ENCODE data around the gene TBL1XR1.
A peak's percentile ranks its signal among the peaks of the same experiment; 100 is the strongest.

TBL1XR1 gene

GRCh38 chr3:177180506-177180905 is 16.8 kb downstream of the TBL1XR1 start:
- Histone ChIP-seq H4K20me1 (ENCODE audit: low read depth, low read length) (peaks cover 19% of the 10 kb centered on the region; the same call in 1 of the 2 replicates), H3K36me3 (ENCODE audit: low read length) (no peaks in the 10 kb centered on the region)
- no peak for TF ChIP-seq CTCF (IDR thresholded peaks at IDR 0.05; ENCODE audit: insufficient read depth, low read length, poor library complexity, severe bottlenecking)
- no peak for TF ChIP-seq EZH2phosphoT487 (conservative IDR thresholded peaks at IDR 0.05; ENCODE audit: low read length)

DNA sequence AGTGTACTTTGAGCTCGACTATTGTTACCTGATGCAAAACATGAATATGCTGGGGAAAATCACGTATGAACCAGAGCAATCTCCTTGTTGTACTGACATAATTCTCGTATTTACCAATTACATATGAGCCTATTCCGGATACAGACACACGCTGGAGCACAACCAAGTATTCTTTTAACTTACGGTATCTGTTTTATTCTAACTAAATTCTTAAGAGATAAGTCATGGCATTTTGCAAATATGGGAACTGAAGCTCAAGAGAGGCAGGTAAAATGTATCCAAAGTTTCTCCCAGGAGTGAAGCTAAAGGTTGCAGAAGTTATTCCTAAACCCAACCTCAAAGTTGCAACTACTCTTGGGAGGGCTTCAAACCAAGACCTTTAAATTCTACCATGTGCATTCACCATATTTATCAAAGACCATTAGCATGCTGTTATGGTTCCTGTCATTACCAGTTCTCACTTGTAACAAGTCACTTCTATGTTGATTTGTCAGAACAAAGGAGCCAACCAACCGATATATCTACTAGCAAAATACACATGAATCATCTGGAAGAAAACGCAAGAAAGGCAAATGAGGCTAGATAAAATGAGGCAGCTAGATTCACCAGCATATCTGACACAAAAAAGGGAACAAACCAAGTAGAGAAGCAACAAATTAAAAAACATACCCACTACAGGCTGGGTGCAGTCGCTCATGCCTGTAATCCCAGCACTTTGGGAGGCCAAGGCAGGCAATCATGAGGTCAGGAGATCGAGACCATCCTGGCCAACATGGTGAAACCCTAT is 17.8 kb downstream of the TBL1XR1 start:
- H3K9ac ChIP-seq (ENCODE audit: low read length) = no peak overlapping the region
- H3K9me2 ChIP-seq (replicated peaks; ENCODE audit: insufficient read depth, low read length) = no peaks in the 10 kb centered on the region
- no peak overlapping the region for H2AFZ ChIP-seq (ENCODE audit: low read depth, low read length, severe bottlenecking)
- H3K36me3 ChIP-seq (ENCODE audit: low read length) = 0 out of 2 replicates have a peak, but pooled peaks cover 3% of the 10 kb centered on the region
- H3K9me3 ChIP-seq (ENCODE audit: insufficient read depth, low read length) = no peaks in the 10 kb centered on the region
- no peak overlapping the region for H3K4me3 ChIP-seq (ENCODE audit: insufficient read depth, low read length, poor library complexity, severe bottlenecking)
- H3K27ac ChIP-seq (ENCODE audit: low read depth, low read length) = peak overlapping the region; percentile 68
- TF ChIP-seq EZH2phosphoT487 (conservative IDR thresholded peaks at IDR 0.05; ENCODE audit: low read length) (no peak), CTCF (IDR thresholded peaks at IDR 0.05; ENCODE audit: insufficient read depth, low read length, poor library complexity, severe bottlenecking) (no peak)
- H3K4me2 ChIP-seq (ENCODE audit: low read depth, low read length, poor library complexity, severe bottlenecking) = peak overlapping the region; percentile 52
- H3K79me2 ChIP-seq (ENCODE audit: insufficient read depth, low read length) = peaks cover 100% of the 10 kb centered on the region
- peaks cover 28% of the 10 kb centered on the region for H4K20me1 ChIP-seq (ENCODE audit: low read depth, low read length)
- H3F3A ChIP-seq (ENCODE audit: insufficient read depth) = peaks cover 64% of the 10 kb centered on the region
- H3K27me3 ChIP-seq (ENCODE audit: low read length) = no peaks in the 10 kb centered on the region

More at GRCh38 chr3:177180506-177180905, 16.8 kb downstream of the TBL1XR1 start:
- peak overlapping the region; percentile 68 for H3K27ac ChIP-seq (ENCODE audit: low read depth, low read length)
- no peaks in the 10 kb centered on the region for H3K27me3 ChIP-seq (ENCODE audit: low read length)
- H2AFZ ChIP-seq (ENCODE audit: low read depth, low read length, severe bottlenecking) = no peak overlapping the region
- H3F3A ChIP-seq (ENCODE audit: insufficient read depth) = peaks cover 55% of the 10 kb centered on the region
- H3K4me3 ChIP-seq (ENCODE audit: insufficient read depth, low read length, poor library complexity, severe bottlenecking) = no peak overlapping the region
- no peak overlapping the region for H3K9ac ChIP-seq (ENCODE audit: low read length)
- peaks cover 100% of the 10 kb centered on the region for H3K79me2 ChIP-seq (ENCODE audit: insufficient read depth, low read length)
- peak overlapping the region; percentile 52 for H3K4me2 ChIP-seq (ENCODE audit: low read depth, low read length, poor library complexity, severe bottlenecking)
- H3K9me2 ChIP-seq (replicated peaks; ENCODE audit: insufficient read depth, low read length) = no peaks in the 10 kb centered on the region
- H3K9me3 ChIP-seq (ENCODE audit: insufficient read depth, low read length) = no peaks in the 10 kb centered on the region

GRCh38 chr3:177177749-177178221 is 19.5 kb downstream of the TBL1XR1 start:
- H3K9me3 ChIP-seq (ENCODE audit: insufficient read depth, low read length) = no peaks in the 10 kb centered on the region
- no peak overlapping the region for H3K27ac ChIP-seq (ENCODE audit: low read depth, low read length)
- no peak overlapping the region for H3K9ac ChIP-seq (ENCODE audit: low read length)
- H3F3A ChIP-seq (ENCODE audit: insufficient read depth) = peaks cover 53% of the 10 kb centered on the region; the same call in 1 of the 2 replicates
- H4K20me1 ChIP-seq (ENCODE audit: low read depth, low read length) = peaks cover 30% of the 10 kb centered on the region
- no peak overlapping the region for H2AFZ ChIP-seq (ENCODE audit: low read depth, low read length, severe bottlenecking)
- H3K79me2 ChIP-seq (ENCODE audit: insufficient read depth, low read length) = peaks cover 100% of the 10 kb centered on the region
- peak overlapping the region; percentile 5 for H3K4me2 ChIP-seq (ENCODE audit: low read depth, low read length, poor library complexity, severe bottlenecking)
- no peaks in the 10 kb centered on the region for H3K9me2 ChIP-seq (replicated peaks; ENCODE audit: insufficient read depth, low read length)
- H3K36me3 ChIP-seq (ENCODE audit: low read length) = peaks cover 6% of the 10 kb centered on the region; the same call in 1 of the 2 replicates
- TF ChIP-seq EZH2phosphoT487 (conservative IDR thresholded peaks at IDR 0.05; ENCODE audit: low read length) = no peak
- TF ChIP-seq CTCF (IDR thresholded peaks at IDR 0.05; ENCODE audit: insufficient read depth, low read length, poor library complexity, severe bottlenecking) = no peak
- H3K4me3 ChIP-seq (ENCODE audit: insufficient read depth, low read length, poor library complexity, severe bottlenecking) = no peak overlapping the region
- no peaks in the 10 kb centered on the region for H3K27me3 ChIP-seq (ENCODE audit: low read length)
